ENCODE data around the gene TMEM95. TPM values are rescaled to one million over a fixed set of nuclear protein-coding genes. Genes with fewer than 3 reads are reported as not detected.
A peak's percentile ranks its signal among the peaks of the same experiment; 100 is the strongest.
"Not testable (repeated sequence)": the region's sequence is repeated elsewhere in the genome, so short reads cannot be mapped to it uniquely, and the experiment has no call there.

TMEM95 gene
- total and polyA plus RNA-seq, 2 of the 8 experiments (the other 6 are each of a cell fraction or from before 2014, with no cell fraction given): not detected

GRCh38 chr17:7368599-7368994 lies 13.6 kb downstream of the TMEM95 start:
- Histone ChIP-seq H2AFZ (ENCODE audit: low read length) (peak overlapping the region; percentile 1; the same call in 1 of the 2 replicates), H3K4me2 (ENCODE audit: insufficient read depth in 1 of 2, low read depth in 2 of 2, low read length in 2 of 2) (peak overlapping the region; percentile 51 to 52), H3K4me3 (ENCODE audit: extremely low read depth in 1 of 4, insufficient read depth in 2 of 4, low read depth in 3 of 4, low read length in 4 of 4) (peak overlapping the region in 1 of 4 experiments; percentile 37; a peak in 1 of 8 replicates), H3K4me1 (replicated peaks in 1 of 4; ENCODE audit: control insufficient read depth in 3 of 4, insufficient read depth in 4 of 4, low read length in 3 of 4) (peaks cover 0 to 11% (median 4%) of the 10 kb centered on the region in 4 experiments; a peak in 5 of 7 replicates), H4K91ac (replicated peaks; ENCODE audit: insufficient read length, low read length) (peak overlapping the region; percentile 15)
- H3K27me3 ChIP-seq (replicated peaks in 1 of 4; ENCODE audit: control insufficient read depth in 3 of 4, extremely low read depth in 1 of 4, insufficient read depth in 3 of 4, low read length in 3 of 4); H3K36me3 ChIP-seq (ENCODE audit: control insufficient read depth in 2 of 4, insufficient read depth in 4 of 4, low read length in 3 of 4); H2BK5ac ChIP-seq (ENCODE audit: low read depth, low read length); H3K23me2 ChIP-seq (ENCODE audit: low read depth, low read length); H3K18ac ChIP-seq (ENCODE audit: extremely low read depth, low read length); H2BK12ac ChIP-seq (ENCODE audit: low read depth, low read length); H2BK20ac ChIP-seq (ENCODE audit: low read length); H3K9me3 ChIP-seq (ENCODE audit: insufficient read depth in 2 of 2, low read depth in 1 of 2, low read length in 1 of 2); H3K56ac ChIP-seq (replicated peaks; ENCODE audit: insufficient read length, low read depth, low read length); FAIRE-seq; H3K14ac ChIP-seq (ENCODE audit: insufficient read length); H2BK120ac ChIP-seq (replicated peaks; ENCODE audit: low read depth, low read length); H3K23ac ChIP-seq (ENCODE audit: insufficient read length); H3K9ac ChIP-seq (replicated peaks in 1 of 4; ENCODE audit: extremely low read depth in 1 of 4, low read depth in 3 of 4, low read length in 3 of 4); H4K20me1 ChIP-seq (replicated peaks in 1 of 2; ENCODE audit: control insufficient read depth in 1 of 2, insufficient read depth in 2 of 2, low read length in 2 of 2); H4K5ac ChIP-seq (ENCODE audit: insufficient read length, low read depth, low read length); H3K4ac ChIP-seq (replicated peaks; ENCODE audit: insufficient read length, low read depth, low read length); H2AK5ac ChIP-seq (ENCODE audit: low read depth, low read length); H2BK15ac ChIP-seq (ENCODE audit: low read length); H3K79me2 ChIP-seq (ENCODE audit: control insufficient read depth in 1 of 2, insufficient read depth in 2 of 2, low read length in 2 of 2); H3K27ac ChIP-seq (ENCODE audit: low read depth, low read length); H3K79me1 ChIP-seq (ENCODE audit: low read depth, low read length); DNase-seq (ENCODE audit: low read depth in 1 of 2, low spot score in 2 of 2); H4K8ac ChIP-seq (ENCODE audit: extremely low read depth, insufficient read depth, low read length): not testable (repeated sequence)
- ChIA-PET POLR2A (ENCODE audit: partially characterized antibody) (interaction anchor here (0.6 to 2.7 kb wide), 11 partner anchors 12 to 205 kb away, joined by 3 to 10 read pairs (median 3); partner anchors contain the start of genes POLR2A, TMEM256, TMEM95 and TNK1), CTCF (ENCODE audit: partially characterized antibody) (interaction anchor here (0.6 to 2.5 kb wide), 8 partner anchors 13 to 192 kb away, joined by 3 to 16 read pairs (median 3); partner anchors contain the start of gene TMEM95)
- 76% methylated on average over 5 of the region's 5 CpGs; no CpG with 5 or more reads in 1 of the 2 experiments for WGBS, 2 experiments (ENCODE audit: extremely low coverage in 1 of 2, insufficient coverage in 1 of 2, insufficient read length in 1 of 2, insufficient replicate concordance in 2 of 2, low coverage in 1 of 2, low lambda C conversion rate in 2 of 2, missing lambda C conversion rate in 1 of 2)

All from H1 (cell line).